Bone marrow (tissue), 2 donors: Measurements from ENCODE around the gene SEPTIN5.
"Not testable (repeated sequence)": the region's sequence is repeated elsewhere in the genome, so short reads cannot be mapped to it uniquely, and the experiment has no call there.

Source experiments
- DNase-seq, 2 donors: peaks; one replicate each; lab custom pipeline; 2025; lab: John Stamatoyannopoulos, UW

SEPTIN5 gene

GRCh38 chr22:19680911-19681862 lies 33.1 kb upstream of the SEPTIN5 start:
- no peak for DNase-seq

- DNase-seq = no peak
These were observed 32.4 kb upstream of the SEPTIN5 start for GRCh38 chr22:19681863-19682245.

- no peak for DNase-seq
These were observed 27.4 kb upstream of the SEPTIN5 start for GRCh38 chr22:19686946-19687345.

GRCh38 chr22:19687561-19688300 lies 26.6 kb upstream of the SEPTIN5 start:
- DNase-seq = no peak

GRCh38 chr22:19688301-19689290 lies 25.7 kb upstream of the SEPTIN5 start:
- DNase-seq = no peak

- no peak for DNase-seq
These were observed 24.9 kb upstream of the SEPTIN5 start for GRCh38 chr22:19689408-19689807.

- no peak for DNase-seq
These were observed 23.1 kb upstream of the SEPTIN5 start for GRCh38 chr22:19691007-19691720.

- no peak for DNase-seq
These were observed 22.5 kb upstream of the SEPTIN5 start for GRCh38 chr22:19691721-19692341.

- DNase-seq = no peak
These were observed 20.7 kb upstream of the SEPTIN5 start for GRCh38 chr22:19693581-19693980.

GRCh38 chr22:19693981-19694670 lies 20.2 kb upstream of the SEPTIN5 start:
- no peak for DNase-seq

- no peak for DNase-seq
These were observed 19.6 kb upstream of the SEPTIN5 start for GRCh38 chr22:19694696-19695095.

- no peak for DNase-seq
These were observed 17.6 kb upstream of the SEPTIN5 start for GRCh38 chr22:19696504-19697276.

GRCh38 chr22:19697871-19698270 lies 16.4 kb upstream of the SEPTIN5 start:
- DNase-seq = not testable (repeated sequence)

GRCh38 chr22:19700790-19701419 lies 13.4 kb upstream of the SEPTIN5 start:
- no peak for DNase-seq

GRCh38 chr22:19701420-19702145 lies 12.7 kb upstream of the SEPTIN5 start:
- no peak for DNase-seq

GRCh38 chr22:19703869-19704268 lies 10.4 kb upstream of the SEPTIN5 start:
- DNase-seq = no peak

GRCh38 chr22:19704355-19705015 lies 9.8 kb upstream of the SEPTIN5 start:
- DNase-seq = no peak
